AG08395 (cell line): ENCODE measurements around the gene GPR176.
"Not testable (repeated sequence)": the region's sequence is repeated elsewhere in the genome, so short reads cannot be mapped to it uniquely, and the experiment has no call there.

Source experiments
- DNase-seq: peaks from one replicate; pipeline ENCODE4 v3.0.0; 2012; ENCODE audit warnings: mixed read lengths, low spot score

Gene GPR176

DNA sequence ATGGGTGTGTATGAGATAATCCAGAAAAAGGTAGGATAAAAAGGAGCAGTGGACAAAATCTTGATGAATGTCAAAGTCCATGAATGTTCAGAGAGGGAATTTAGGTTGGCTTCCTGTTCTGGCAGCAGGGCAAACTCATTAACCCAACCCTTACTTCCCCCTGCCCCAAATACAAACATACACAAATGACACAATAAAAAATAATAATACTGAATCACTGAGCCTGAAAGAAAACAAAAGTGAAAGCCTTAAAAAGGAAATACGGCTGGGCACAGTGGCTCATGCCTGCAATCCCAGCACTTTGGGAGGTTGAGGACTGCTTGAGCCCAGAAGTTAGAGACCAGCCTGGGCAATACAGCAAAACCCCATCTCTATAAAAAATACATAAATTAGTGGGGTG lies 62.9 kb downstream of the GPR176 start:
- DNase-seq, result no peak

DNA sequence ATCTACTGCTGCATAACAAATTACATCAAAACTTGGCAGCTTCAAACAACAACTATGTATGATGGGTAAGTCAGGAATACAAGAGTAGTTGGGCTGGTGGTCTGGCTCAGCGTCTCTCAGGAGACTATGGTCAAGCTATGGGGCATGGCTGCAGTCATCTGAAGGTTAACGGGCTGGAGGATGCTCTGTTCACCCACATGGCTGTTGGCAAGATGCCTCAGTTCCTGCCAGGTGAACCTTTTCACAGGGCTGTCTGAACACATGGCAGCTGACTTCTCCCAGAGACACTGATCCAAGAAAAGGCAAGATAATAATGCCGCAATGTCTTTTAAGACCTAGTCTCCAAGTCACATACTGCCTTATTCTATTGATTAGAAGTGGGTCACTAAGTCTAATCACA lies 63.7 kb downstream of the GPR176 start:
- no peak for DNase-seq

DNA sequence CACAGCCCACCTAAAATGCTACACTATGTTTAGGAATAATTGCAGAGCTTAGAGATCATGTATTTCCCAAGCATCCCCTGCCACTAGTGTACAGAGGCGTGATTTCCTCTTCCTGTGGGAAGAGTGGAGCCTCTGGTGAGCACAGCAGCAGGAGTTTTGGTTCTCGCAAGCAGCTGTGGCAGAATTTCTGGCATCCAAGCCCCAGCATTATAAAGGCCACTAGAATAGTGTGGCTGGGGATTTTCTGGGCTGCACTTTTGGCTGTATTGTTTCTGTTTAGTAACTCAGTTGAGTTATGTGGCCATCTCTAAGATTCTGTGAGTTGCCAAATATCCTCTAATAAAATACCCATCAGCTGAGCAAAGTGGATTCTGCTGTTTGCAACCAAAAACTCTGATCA lies 64.7 kb downstream of the GPR176 start:
- DNase-seq, result no peak

DNA sequence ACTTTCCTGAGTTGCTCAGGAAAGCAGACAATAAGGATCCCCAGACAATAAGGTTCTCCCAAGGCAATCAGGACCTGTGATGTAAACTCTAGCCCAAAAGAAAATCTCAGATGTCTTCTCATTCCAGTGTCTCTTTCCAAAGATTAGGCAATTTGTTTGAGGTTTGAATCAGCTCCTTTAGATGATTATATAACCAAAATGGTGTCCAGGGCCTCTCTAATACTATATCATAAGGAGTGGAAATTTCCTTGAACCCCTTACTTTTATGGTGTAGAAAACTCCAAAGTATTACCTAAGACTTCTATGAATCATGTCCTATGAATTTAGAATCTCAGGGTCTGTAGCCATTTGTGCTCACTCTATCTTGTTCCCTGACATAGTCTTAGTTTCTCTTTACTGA lies 65.9 kb downstream of the GPR176 start:
- no peak for DNase-seq

DNA sequence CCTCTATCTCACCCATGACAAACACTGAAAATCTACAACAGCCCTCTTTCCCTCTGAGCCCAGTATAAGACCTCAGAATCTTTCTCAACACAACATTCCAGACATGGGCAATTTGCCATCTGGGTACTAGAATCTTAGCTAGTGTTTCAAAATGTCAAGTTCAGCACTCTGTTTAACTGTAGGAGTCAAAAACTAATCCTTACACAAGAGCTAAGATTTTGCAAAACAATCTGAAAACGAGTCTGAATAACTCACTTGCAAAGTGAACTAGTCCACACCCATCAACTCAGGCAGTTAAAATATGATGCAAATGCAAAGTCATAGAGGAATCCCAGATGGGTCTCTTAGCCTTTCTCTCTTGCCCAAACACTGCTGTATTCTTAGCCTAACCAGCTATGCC lies 67.8 kb downstream of the GPR176 start:
- DNase-seq, result peak; percentile 52

DNA sequence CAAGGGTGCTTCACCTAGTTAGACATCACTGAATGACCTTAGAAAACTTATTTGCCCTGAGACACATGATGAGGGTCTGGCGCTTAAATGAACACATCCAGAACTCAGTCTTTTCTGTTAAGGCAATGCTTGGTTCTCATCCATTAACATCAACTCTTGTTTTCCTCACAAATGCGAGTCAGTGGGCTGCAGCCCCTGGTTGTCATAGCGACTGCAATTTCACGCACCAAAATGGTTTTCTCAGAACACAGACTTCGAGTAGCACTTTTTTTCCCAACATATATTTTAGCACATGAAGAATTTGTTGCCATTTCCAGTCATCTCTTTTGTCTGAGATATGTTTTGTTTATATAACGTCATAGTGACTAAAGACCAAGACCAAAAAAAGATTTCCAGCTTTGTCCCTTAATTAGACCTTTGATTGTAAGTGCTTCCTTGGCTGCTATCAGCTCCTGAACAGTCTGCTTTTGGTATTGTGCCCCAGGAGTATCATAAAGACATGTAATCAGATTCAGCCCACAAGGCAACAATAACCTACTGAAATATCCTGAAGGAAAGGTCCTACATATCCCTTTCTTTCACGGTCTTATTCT lies 68.5 kb downstream of the GPR176 start:
- no peak for DNase-seq

DNA sequence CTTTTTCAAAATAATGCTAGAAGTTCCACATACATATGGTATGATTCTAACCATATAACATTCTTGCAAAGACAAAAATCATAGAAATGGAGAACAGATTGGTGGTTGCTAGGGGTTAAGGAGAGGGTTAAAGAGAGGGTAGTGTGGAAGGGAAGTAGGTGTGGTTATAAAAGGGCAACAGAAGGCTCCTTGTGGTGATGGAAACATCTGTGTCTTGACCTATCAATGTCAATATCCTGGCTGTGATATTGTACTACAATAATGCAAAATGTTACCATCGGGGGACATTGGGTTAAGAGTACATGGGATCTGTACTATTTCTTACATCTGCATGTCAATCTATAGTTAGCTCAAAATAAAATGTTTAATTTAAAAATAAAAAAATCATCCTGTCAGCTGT lies 69.6 kb downstream of the GPR176 start:
- no peak for DNase-seq

DNA sequence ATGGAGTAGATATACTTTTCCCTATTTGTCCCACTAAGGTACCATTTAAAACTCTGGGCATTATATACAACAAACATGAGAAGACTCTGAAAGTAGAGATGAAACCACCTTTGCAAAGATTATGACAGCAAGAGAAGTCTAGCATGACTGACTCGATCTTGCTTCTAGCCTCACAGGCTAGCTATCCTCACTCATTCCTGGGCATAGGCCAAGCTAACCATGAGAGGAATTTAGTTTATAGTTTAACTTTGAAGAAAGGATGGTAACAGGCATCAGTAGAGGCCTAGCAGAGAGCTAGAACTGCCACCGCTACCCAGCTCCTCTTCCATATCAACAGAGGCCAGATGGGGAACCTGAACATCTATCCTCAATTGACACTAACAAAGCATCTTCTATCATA lies 74.0 kb downstream of the GPR176 start:
- no peak for DNase-seq

DNA sequence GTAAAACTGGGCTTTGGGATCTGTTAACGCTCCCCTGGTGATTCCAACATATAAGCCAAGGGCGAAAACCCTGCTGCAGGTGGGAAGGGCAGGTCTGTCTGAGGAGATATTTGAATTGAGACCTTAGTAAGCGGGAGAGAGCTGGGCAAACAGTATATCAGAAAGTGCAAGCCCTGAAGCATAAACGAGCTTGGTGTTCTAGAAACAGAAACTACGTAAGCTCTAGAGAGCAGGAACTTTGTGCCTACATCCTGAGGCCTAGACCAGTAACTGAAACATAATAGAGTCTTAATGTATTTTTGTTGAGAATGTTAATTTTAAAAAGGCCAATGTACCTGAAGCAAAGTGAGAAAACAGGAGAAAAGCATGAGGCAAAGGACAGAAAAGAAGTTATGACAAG lies 74.5 kb downstream of the GPR176 start:
- no peak for DNase-seq

DNA sequence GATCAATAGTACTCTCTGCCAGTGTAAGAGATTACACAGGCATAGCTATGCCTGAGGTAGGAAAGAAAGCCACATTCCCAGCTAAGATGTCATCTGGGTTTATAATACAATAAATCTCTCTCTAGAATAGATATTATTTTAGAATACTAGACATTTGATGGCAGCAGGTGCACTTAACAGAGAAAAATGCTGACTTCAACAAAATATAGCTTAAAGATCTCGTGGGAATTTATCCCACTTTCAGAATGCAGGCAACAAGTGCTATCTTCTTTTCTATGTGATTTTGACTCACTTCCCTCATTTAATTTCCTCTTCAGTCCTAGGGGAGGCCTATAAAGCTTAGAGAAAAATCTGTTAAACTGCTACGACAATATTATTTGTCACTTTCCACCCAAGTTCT lies 76.5 kb downstream of the GPR176 start:
- no peak for DNase-seq

DNA sequence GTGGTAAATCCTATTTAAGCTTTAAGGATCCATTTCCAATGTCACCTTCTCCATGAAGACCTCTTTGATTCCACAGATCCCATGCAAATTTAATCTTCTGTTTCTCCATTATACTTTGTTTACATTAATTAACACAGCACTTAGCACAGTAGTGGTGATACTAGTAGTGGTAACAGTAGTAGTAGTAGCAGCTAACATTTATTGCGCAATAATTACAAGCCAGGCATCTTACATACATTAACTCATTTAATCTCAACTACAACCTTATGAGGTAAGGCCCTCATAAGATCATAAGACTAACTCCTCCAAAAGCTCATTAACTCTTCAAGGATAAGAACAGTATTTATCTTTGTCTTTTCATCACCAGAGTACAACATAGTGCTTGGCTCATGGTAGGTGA lies 82.6 kb downstream of the GPR176 start:
- no peak for DNase-seq

DNA sequence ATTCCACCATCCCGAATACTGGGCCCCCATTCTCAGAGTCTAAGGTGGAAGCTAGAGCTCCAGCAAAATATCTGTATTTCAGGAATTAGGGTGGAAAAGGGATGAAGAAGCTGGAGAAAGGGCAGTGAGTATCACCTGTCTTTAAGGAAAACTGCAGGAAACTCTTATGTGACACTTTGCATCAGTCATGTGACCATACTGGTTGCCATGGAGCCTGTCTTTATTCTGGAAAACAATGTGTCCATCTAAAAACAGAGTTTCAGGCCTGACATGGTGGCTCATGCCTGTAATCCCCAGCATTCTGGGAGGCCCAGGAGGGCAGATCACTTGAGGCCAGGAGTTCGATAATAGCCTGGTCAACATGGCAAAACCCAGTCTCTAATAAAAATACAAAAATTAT lies 84.5 kb downstream of the GPR176 start:
- DNase-seq, result no peak

DNA sequence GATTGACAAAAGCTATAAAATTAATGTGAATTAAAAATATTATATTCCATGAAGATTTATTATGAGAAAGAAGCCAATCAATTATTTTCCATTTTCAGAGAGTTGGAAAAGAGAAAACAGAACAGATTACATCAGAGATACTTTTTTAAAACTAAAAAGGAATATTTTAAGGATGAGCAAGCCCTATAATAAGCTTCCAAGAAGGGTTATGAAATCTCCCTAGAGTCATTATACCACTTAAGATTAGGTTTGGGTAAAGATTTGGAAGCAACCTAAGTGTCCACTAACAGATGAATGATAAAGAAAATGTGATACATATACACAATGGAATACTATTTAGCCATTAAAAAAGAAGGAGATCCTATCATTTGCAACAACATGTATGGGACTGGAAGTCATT lies 85.8 kb downstream of the GPR176 start:
- peak; percentile 42 for DNase-seq

DNA sequence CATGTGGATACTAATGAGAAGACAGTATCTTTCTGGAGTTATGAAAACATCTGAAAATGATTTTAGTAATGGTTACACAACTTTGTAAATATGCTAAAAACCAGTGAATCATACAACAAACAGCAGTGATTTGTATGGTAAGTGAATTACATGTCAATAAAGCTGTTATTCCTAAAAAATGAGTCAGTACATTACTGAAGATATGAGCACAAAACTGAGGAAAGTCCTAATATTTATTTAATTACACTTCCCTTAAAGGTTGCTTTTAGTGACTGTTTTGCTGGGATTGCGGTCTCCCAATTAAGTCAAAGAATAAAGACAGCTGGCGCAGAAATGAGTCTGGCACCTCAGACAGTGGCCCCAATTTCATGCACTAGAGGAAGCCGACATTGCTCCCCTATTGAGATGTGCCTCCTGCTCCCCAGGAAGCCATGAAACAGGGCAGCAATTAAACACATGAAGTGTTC lies 86.5 kb downstream of the GPR176 start:
- DNase-seq, result peak; percentile 63

DNA sequence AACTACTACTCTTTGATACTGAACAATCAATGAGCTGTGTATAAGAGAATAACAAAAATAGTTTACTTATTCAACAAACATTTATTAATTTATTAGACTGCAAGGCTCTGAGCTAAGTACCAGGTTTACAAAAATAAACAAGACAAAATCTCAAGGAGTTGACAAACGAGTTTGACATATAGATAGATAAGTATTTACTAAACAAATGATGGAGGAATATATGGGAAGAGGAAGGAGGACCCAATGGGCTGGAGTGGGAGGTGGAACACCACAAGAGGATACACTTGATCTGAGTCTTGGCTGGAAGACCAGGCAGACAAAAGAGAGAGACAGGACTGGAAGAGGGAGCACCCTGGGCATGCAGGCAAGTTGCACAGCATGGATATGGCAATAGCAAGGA lies 89.9 kb downstream of the GPR176 start:
- no peak for DNase-seq

DNA sequence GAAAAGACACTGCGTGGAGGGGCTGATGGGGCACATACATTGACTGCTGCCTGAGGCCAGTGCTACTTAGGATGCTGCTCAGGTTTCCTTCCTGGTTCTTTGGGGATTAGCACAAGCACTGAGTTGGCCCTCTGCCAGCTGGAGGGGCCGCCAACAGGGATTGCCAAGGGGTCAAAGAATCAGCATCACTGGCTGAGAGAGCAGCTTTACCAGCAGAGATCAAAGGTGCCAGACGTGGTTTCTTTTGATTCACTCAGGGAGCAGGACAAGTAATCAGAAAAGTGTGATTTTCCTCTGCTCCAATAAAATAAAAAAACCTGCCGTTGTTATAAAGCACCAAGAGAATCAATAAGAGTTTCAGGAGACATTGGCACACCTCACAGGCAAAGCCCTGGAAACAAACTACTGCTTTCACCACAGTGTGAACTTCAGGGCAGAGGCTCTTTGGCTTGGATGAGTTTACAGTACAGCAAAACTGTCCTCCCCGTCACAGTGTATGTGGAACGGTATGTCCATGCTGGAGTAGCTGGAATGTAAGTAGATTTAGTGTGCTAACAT lies 91.6 kb downstream of the GPR176 start:
- DNase-seq, result no peak

DNA sequence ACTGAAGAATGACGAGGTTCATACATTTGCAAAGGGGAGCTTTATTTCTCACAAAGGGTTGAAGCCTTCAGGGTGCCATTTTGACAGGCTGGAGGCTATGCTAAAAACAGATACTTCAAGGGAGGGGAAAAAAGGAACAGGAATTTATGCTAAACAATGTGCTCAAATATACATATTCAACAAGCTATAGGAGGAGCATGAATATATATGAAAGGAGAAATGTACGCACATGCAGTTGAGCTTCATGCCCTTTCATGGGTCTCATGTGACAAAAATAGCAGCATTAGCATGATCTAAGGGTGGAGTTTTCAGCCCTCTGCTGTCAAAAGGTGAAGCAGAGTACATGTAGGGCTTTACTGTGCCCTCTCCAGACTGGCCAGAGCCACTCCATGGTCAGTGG lies 93.1 kb downstream of the GPR176 start:
- no peak for DNase-seq

DNA sequence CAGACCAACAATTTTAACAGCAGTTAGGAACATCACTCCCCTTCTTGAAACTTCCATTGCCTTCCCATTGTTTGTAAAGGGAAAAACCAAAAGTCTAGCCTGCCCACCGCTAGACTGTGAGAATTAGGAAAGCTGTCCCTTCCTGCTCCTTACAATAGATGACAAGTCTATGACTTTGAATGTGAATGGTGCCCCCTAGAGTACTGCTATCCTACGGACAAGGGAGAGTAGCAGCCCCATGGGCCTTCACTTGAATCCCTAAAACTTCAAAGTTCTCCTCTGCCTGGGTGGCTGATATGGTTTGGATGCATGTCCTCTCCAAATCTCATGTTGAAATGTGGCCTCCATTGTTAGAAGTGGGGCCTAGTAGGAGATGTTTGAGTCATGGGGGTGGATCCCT lies 96.4 kb downstream of the GPR176 start:
- no peak for DNase-seq

DNA sequence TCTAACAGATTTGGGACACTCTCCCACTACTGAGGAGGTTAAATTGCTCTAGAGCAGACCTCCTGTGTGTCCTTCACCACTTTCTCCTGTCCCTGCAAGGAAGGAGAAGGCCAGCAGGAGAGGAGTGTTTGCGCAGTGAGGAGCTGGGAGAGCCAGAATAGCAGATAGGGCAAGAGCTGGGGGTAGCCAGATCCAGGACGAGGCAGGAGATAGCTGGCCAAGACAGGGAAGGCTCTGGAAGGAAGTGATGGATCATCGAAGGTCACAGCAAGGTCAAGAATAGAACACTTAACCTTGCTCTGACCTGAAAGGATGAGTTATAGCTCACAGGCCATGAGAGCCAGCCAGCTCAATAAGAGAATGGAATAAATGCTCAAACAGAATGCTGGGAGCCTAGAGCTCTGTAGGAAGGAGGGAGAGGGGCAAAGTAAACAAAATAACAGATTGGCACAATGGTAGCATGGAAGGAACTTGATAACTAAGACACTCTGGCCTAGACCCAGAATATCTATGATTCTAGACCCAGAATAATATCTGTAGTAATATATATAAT lies 99.9 kb downstream of the GPR176 start:
- DNase-seq, result no peak

DNA sequence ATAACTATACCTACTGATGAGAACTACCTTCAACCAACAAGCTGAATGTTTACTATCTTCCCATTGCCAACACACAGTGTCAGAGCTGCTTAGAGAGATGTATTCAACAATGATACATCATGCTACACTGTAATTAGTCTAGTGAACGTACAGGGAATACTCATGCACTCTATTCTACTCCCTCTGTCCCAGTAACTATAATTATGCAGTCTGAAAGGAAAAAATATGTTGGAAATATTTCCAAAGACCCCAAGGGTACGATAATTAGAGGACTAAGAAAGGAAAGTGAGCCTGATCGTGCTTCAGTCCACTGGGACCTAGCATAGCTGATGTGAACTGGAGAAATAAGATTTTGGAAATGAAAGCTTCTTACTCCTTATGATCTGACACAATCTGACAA lies 100.5 kb downstream of the GPR176 start:
- no peak for DNase-seq

DNA sequence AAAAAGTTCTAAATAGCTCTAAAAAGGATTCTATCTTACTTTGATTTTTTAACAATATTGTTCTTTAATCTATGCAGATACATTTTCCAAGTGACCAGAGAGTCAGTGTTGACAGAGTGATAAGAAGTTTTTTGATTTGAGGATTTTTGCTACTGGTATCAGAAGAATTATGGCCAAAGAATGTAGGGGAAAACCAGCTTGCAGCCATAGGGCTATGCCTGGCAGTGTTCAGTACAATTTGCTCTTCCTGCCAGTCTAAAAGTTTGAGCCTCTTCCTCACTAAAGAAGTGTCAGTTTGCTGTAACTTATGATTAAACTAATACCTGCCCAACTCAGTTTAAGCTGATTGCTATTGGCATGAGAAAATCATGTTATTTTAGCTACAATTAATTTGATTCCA lies 102.2 kb downstream of the GPR176 start:
- DNase-seq, result no peak

DNA sequence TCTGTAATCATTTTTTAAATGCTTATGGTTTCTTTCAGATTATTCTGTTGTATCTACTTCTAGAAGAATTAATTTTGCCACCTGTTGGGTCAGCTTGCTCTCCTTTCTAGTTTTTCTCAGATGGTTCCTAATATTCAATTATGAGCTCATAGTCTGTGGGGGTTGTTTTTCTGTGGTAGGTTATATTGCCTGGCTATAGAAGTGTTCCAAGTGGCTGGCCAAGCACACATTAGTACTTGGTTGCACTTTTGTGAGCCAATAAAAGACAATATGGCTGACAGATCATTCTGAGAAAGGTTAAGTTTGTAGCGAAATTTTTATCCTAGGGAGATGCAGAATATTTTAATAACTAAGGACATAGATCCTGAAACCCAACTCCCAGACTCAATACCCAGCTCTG lies 105.6 kb downstream of the GPR176 start:
- no peak for DNase-seq

DNA sequence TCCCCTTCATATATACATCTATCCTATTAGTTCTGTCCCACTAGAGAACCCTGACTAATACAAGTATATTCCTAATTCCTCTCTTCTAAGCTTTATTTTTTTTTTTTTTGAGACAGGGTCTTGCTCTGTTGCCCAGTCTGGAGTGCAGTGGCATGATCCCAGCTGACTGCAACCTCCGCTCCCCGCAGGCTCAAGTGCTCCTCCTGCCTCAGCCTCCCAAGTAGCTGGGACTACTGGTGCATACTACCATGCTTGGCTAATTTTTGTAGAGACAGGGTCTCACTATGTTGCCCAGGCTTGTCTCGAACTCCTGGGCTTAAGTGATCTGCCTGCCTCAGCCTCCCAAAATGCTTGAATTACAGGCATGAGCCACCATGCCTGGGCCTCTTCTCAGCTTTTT lies 107.4 kb downstream of the GPR176 start:
- DNase-seq, result not testable (repeated sequence)

DNA sequence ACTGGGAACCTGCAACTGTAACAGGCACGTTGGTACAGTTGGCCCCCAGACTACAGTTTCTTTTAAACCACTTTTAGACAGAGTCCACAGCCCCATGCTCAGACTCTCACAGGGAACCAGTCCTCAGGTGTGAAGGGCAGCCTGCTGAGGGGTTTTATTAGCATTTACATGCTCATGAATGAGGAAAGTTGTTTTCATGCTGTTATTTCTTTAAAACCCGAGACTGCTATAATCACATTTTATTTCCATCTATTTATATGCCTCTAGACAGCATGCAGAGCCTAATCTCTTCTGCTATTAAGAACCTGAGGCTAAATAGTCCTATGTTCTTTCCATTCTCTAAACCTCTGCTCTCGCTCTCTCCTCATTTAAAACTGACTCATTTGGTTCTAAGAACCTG lies 111.2 kb downstream of the GPR176 start:
- no peak for DNase-seq
